T-helper 17 cell (primary cell): ENCODE data around the gene BARHL1. TPM values are rescaled to one million over a fixed set of nuclear protein-coding genes. Genes with fewer than 3 reads are reported as not detected.

Source experiments
- ATAC-seq: fragments of 150-1000 bp; cut with Tn5 transposase; 2 replicates; pipeline ENCODE4 v1.10.0; 2021; ENCODE audit warnings: mild to moderate bottlenecking, moderate library complexity
- DNase-seq, 3 donors: peaks; one replicate each; pipeline versions ENCODE4 v3.0.0 to v3.0.0-alpha.2; 2020 to 2021
- H3K9me3 ChIP-seq: one replicate; pipeline ENCODE4 v1.7.0; 2013; ENCODE audit warnings: low read length, mild to moderate bottlenecking; ENCODE audit not compliant: control insufficient read depth, poor library complexity, severe bottlenecking
- H3K27ac Mint-ChIP-seq: one replicate; pipeline ENCODE4 v1.8.0; 2022; ENCODE audit warnings: mild to moderate bottlenecking, moderate library complexity, mixed read lengths
- H3K27me3 Mint-ChIP-seq: one replicate; pipeline ENCODE4 v1.8.0; 2022; ENCODE audit warnings: mixed read lengths
- H3K36me3 Mint-ChIP-seq: one replicate; pipeline ENCODE4 v1.8.0; 2022; ENCODE audit warnings: low read depth, mixed read lengths
- H3K4me1 Mint-ChIP-seq: one replicate; pipeline ENCODE4 v1.8.0; 2022; ENCODE audit warnings: mild to moderate bottlenecking, mixed read lengths
- H3K4me3 Mint-ChIP-seq: one replicate; pipeline ENCODE4 v1.8.0; 2022; ENCODE audit warnings: mild to moderate bottlenecking, moderate library complexity, mixed read lengths
- total RNA-seq, 4 donors: library from RNA in 2 of 4; stranded (reverse) in 2 of 4; gene quantifications; one replicate each; pipeline ENCODE4 v1.2.3 and lab custom pipeline; 2022 to 2026

The BARHL1 gene
- total RNA-seq, 2 donors from 2014 or later, result not detected

- H3K4me3 Mint-ChIP-seq, result no peak overlapping the region
- H3K4me1 Mint-ChIP-seq, result no peaks in the 10 kb centered on the region
- no peak for DNase-seq
- ATAC-seq, result no peak
- no peak overlapping the region for H3K27ac Mint-ChIP-seq
- peaks cover 16% of the 10 kb centered on the region for H3K36me3 Mint-ChIP-seq
- no peaks in the 10 kb centered on the region for H3K9me3 ChIP-seq
- no peaks in the 10 kb centered on the region for H3K27me3 Mint-ChIP-seq
Measured at GRCh38 chr9:132626285-132626684, 43.9 kb downstream of the BARHL1 start.

GRCh38 chr9:132627106-132627505 is 44.7 kb downstream of the BARHL1 start:
- Mint-ChIP-seq H3K4me1 (no peaks in the 10 kb centered on the region), H3K27ac (no peak overlapping the region), H3K4me3 (no peak overlapping the region), H3K36me3 (peaks cover 16% of the 10 kb centered on the region), H3K27me3 (no peaks in the 10 kb centered on the region)
- ATAC-seq (no peak), DNase-seq (no peak)
- H3K9me3 ChIP-seq, result no peaks in the 10 kb centered on the region

- Mint-ChIP-seq H3K27me3 (no peaks in the 10 kb centered on the region), H3K4me3 (no peak overlapping the region), H3K4me1 (no peaks in the 10 kb centered on the region), H3K36me3 (peaks cover 16% of the 10 kb centered on the region), H3K27ac (no peak overlapping the region)
- DNase-seq (no peak), ATAC-seq (no peak)
- no peaks in the 10 kb centered on the region for H3K9me3 ChIP-seq
Measured at GRCh38 chr9:132627594-132627993, 45.2 kb downstream of the BARHL1 start.

- H3K36me3 Mint-ChIP-seq, result peaks cover 17% of the 10 kb centered on the region
- ATAC-seq (no peak), DNase-seq (no peak)
- H3K4me3 Mint-ChIP-seq, result no peak overlapping the region
- H3K27ac Mint-ChIP-seq, result no peak overlapping the region
- H3K27me3 Mint-ChIP-seq, result no peaks in the 10 kb centered on the region
- H3K4me1 Mint-ChIP-seq, result peaks cover 2% of the 10 kb centered on the region
- no peaks in the 10 kb centered on the region for H3K9me3 ChIP-seq
Measured at GRCh38 chr9:132628746-132629145, 46.3 kb downstream of the BARHL1 start.

- Mint-ChIP-seq H3K27me3 (no peaks in the 10 kb centered on the region), H3K36me3 (peaks cover 18% of the 10 kb centered on the region), H3K4me3 (no peak overlapping the region), H3K4me1 (peaks cover 4% of the 10 kb centered on the region), H3K27ac (no peak overlapping the region)
- no peak for DNase-seq
- ATAC-seq, result no peak
- H3K9me3 ChIP-seq, result no peaks in the 10 kb centered on the region
Measured at GRCh38 chr9:132630116-132630515, 47.7 kb downstream of the BARHL1 start.

GRCh38 chr9:132630811-132631210 is 48.4 kb downstream of the BARHL1 start:
- H3K9me3 ChIP-seq, result no peaks in the 10 kb centered on the region
- Mint-ChIP-seq H3K4me3 (no peak overlapping the region), H3K36me3 (peaks cover 14% of the 10 kb centered on the region), H3K4me1 (peaks cover 4% of the 10 kb centered on the region), H3K27me3 (no peaks in the 10 kb centered on the region), H3K27ac (no peak overlapping the region)
- DNase-seq, result no peak
- ATAC-seq, result no peak

GRCh38 chr9:132631280-132631679 is 48.9 kb downstream of the BARHL1 start:
- Mint-ChIP-seq H3K4me3 (no peak overlapping the region), H3K27ac (no peak overlapping the region), H3K36me3 (peaks cover 14% of the 10 kb centered on the region), H3K27me3 (no peaks in the 10 kb centered on the region), H3K4me1 (peaks cover 4% of the 10 kb centered on the region)
- H3K9me3 ChIP-seq, result no peaks in the 10 kb centered on the region
- no peak for DNase-seq
- ATAC-seq, result no peak

- Mint-ChIP-seq H3K27me3 (no peaks in the 10 kb centered on the region), H3K36me3 (peaks cover 12% of the 10 kb centered on the region), H3K27ac (no peak overlapping the region), H3K4me3 (no peak overlapping the region), H3K4me1 (peaks cover 4% of the 10 kb centered on the region)
- no peak for DNase-seq
- no peaks in the 10 kb centered on the region for H3K9me3 ChIP-seq
- no peak for ATAC-seq
Measured at GRCh38 chr9:132631685-132632084, 49.3 kb downstream of the BARHL1 start.

GRCh38 chr9:132632413-132633129 is 50.2 kb downstream of the BARHL1 start:
- Mint-ChIP-seq H3K4me1 (peaks cover 4% of the 10 kb centered on the region), H3K27me3 (no peaks in the 10 kb centered on the region), H3K36me3 (peaks cover 10% of the 10 kb centered on the region), H3K27ac (no peak overlapping the region), H3K4me3 (no peak overlapping the region)
- H3K9me3 ChIP-seq, result no peaks in the 10 kb centered on the region
- no peak for DNase-seq
- no peak for ATAC-seq

GRCh38 chr9:132634327-132634726 is 51.9 kb downstream of the BARHL1 start:
- Mint-ChIP-seq H3K4me1 (peaks cover 4% of the 10 kb centered on the region), H3K36me3 (peaks cover 10% of the 10 kb centered on the region), H3K4me3 (no peak overlapping the region), H3K27me3 (no peaks in the 10 kb centered on the region), H3K27ac (no peak overlapping the region)
- no peak for DNase-seq
- no peaks in the 10 kb centered on the region for H3K9me3 ChIP-seq
- no peak for ATAC-seq

- H3K27ac Mint-ChIP-seq, result no peak overlapping the region
- no peak for ATAC-seq
- H3K9me3 ChIP-seq, result no peaks in the 10 kb centered on the region
- peaks cover 8% of the 10 kb centered on the region for H3K36me3 Mint-ChIP-seq
- peaks cover 4% of the 10 kb centered on the region for H3K4me1 Mint-ChIP-seq
- no peak overlapping the region for H3K4me3 Mint-ChIP-seq
- no peak for DNase-seq
- no peaks in the 10 kb centered on the region for H3K27me3 Mint-ChIP-seq
Measured at GRCh38 chr9:132637351-132637750, 54.9 kb downstream of the BARHL1 start.

GRCh38 chr9:132637801-132638200 is 55.4 kb downstream of the BARHL1 start:
- DNase-seq, result no peak
- H3K4me3 Mint-ChIP-seq, result no peak overlapping the region
- H3K27ac Mint-ChIP-seq, result no peak overlapping the region
- no peaks in the 10 kb centered on the region for H3K9me3 ChIP-seq
- peaks cover 4% of the 10 kb centered on the region for H3K4me1 Mint-ChIP-seq
- no peak for ATAC-seq
- H3K27me3 Mint-ChIP-seq, result no peaks in the 10 kb centered on the region
- H3K36me3 Mint-ChIP-seq, result peaks cover 8% of the 10 kb centered on the region

- H3K9me3 ChIP-seq, result no peaks in the 10 kb centered on the region
- Mint-ChIP-seq H3K4me1 (peaks cover 4% of the 10 kb centered on the region), H3K27ac (no peak overlapping the region), H3K36me3 (peaks cover 8% of the 10 kb centered on the region), H3K4me3 (peak overlapping the region; percentile 21), H3K27me3 (no peaks in the 10 kb centered on the region)
- ATAC-seq (no peak), DNase-seq (no peak)
Measured at GRCh38 chr9:132638240-132638639, 55.8 kb downstream of the BARHL1 start.

- Mint-ChIP-seq H3K4me3 (no peak overlapping the region), H3K4me1 (peaks cover 2% of the 10 kb centered on the region), H3K27me3 (no peaks in the 10 kb centered on the region), H3K36me3 (peaks cover 6% of the 10 kb centered on the region), H3K27ac (no peak overlapping the region)
- no peaks in the 10 kb centered on the region for H3K9me3 ChIP-seq
- DNase-seq (no peak), ATAC-seq (no peak)
Measured at GRCh38 chr9:132639322-132639721, 56.9 kb downstream of the BARHL1 start.
